Right renal pelvis (tissue), 4 donors: ENCODE results near the gene RGS19. TPM values are rescaled to one million over a fixed set of nuclear protein-coding genes. Genes with fewer than 3 reads are reported as not detected.

ENCODE experiments used
- DNase-seq, 4 donors: peaks; one replicate each; pipeline ENCODE4 v3.0.0-alpha.2; 2013; ENCODE audit warnings: low read depth in 4 of 4, low spot score in 3 of 4, missing footprints in 1 of 4
- polyA plus RNA-seq, 4 donors: library from polyadenylated mRNA; unstranded; fragments of 120-200 nt; gene quantifications; one replicate each; pipeline ENCODE4 v1.2.1, GENCODE V29; 2013; ENCODE audit not compliant: insufficient read length in 4 of 4

Gene RGS19
- polyA plus RNA-seq, 4 donors = 5.0 to 7.9 (median 5.6) TPM

- DNase-seq = no peak
These were observed 28.9 kb downstream of the RGS19 start for GRCh38 chr20:64050261-64051032.

- DNase-seq = no peak
These were observed 29.4 kb downstream of the RGS19 start for GRCh38 chr20:64049878-64050260.

GRCh38 chr20:64049060-64049877 is 30.0 kb downstream of the RGS19 start, which contains the start of gene SOX18:
SOX18 (minus strand) TSS chr20:64049639; CDS start chr20:64049516, 123 bp downstream.
- DNase-seq = no peak

- no peak for DNase-seq
These were observed 30.8 kb downstream of the RGS19 start for GRCh38 chr20:64048402-64049044.

GRCh38 chr20:64047968-64048401 is 31.3 kb downstream of the RGS19 start:
- no peak for DNase-seq

GRCh38 chr20:64047046-64047389 is 32.3 kb downstream of the RGS19 start:
- DNase-seq = no peak

GRCh38 chr20:64045346-64046011 is 33.8 kb downstream of the RGS19 start:
- no peak for DNase-seq

- no peak for DNase-seq
These were observed 34.7 kb downstream of the RGS19 start for GRCh38 chr20:64044484-64045247.

GRCh38 chr20:64043768-64044167 is 35.5 kb downstream of the RGS19 start:
- DNase-seq = no peak

- DNase-seq = no peak
These were observed 37.1 kb downstream of the RGS19 start for GRCh38 chr20:64042054-64042781.

GRCh38 chr20:64041781-64042053 is 37.6 kb downstream of the RGS19 start:
- no peak for DNase-seq

- no peak for DNase-seq
These were observed 38.1 kb downstream of the RGS19 start for GRCh38 chr20:64041040-64041780.

GRCh38 chr20:64040231-64041039 is 38.9 kb downstream of the RGS19 start:
- DNase-seq = no peak

- DNase-seq = no peak
These were observed 39.8 kb downstream of the RGS19 start for GRCh38 chr20:64039293-64040160.

GRCh38 chr20:64038565-64039292 is 40.6 kb downstream of the RGS19 start:
- DNase-seq = peak in 2 of 4 donors; percentile 55 to 70

GRCh38 chr20:64038224-64038564 is 41.1 kb downstream of the RGS19 start:
- DNase-seq = no peak
